Measurements from ENCODE around the gene PLEKHD1.

The PLEKHD1 gene

DNA sequence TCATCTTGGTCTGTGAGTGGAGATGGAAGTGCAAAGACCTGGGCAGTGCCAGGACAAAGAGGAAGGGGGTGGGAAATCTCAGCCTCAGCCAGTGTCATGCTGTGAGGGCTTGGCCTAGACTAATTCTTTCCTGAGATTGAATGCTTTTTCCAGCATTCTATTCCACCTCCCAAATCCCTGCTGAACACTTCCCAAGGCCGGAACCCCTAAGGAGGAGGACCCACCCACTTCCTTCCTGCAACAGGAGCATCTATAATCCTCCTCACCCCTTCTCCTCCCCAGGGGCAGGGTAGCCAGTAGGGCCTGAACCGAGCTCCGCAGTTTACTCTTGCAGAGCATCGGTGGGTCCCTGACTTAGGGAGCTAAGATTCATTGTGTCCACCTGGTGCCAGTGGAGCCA, 3.2 kb downstream of the PLEKHD1 start:
- TF ChIP-seq, protein P1, sequence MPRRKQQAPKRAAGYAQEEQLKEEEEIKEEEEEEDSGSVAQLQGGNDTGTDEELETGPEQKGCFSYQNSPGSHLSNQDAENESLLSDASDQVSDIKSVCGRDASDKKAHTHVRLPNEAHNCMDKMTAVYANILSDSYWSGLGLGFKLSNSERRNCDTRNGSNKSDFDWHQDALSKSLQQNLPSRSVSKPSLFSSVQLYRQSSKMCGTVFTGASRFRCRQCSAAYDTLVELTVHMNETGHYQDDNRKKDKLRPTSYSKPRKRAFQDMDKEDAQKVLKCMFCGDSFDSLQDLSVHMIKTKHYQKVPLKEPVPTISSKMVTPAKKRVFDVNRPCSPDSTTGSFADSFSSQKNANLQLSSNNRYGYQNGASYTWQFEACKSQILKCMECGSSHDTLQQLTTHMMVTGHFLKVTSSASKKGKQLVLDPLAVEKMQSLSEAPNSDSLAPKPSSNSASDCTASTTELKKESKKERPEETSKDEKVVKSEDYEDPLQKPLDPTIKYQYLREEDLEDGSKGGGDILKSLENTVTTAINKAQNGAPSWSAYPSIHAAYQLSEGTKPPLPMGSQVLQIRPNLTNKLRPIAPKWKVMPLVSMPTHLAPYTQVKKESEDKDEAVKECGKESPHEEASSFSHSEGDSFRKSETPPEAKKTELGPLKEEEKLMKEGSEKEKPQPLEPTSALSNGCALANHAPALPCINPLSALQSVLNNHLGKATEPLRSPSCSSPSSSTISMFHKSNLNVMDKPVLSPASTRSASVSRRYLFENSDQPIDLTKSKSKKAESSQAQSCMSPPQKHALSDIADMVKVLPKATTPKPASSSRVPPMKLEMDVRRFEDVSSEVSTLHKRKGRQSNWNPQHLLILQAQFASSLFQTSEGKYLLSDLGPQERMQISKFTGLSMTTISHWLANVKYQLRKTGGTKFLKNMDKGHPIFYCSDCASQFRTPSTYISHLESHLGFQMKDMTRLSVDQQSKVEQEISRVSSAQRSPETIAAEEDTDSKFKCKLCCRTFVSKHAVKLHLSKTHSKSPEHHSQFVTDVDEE (CRISPR knock-in tag; IDR thresholded peaks at IDR 0.05) = no peak
- no peak for TF ChIP-seq CSDC2 (CRISPR knock-in tag; IDR thresholded peaks at IDR 0.05)
- TF ChIP-seq ZC3H10 (CRISPR knock-in tag; IDR thresholded peaks at IDR 0.05) = no peak
- TF ChIP-seq, protein P2, sequence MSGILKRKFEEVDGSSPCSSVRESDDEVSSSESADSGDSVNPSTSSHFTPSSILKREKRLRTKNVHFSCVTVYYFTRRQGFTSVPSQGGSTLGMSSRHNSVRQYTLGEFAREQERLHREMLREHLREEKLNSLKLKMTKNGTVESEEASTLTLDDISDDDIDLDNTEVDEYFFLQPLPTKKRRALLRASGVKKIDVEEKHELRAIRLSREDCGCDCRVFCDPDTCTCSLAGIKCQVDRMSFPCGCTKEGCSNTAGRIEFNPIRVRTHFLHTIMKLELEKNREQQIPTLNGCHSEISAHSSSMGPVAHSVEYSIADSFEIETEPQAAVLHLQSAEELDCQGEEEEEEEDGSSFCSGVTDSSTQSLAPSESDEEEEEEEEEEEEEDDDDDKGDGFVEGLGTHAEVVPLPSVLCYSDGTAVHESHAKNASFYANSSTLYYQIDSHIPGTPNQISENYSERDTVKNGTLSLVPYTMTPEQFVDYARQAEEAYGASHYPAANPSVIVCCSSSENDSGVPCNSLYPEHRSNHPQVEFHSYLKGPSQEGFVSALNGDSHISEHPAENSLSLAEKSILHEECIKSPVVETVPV (CRISPR knock-in tag; IDR thresholded peaks at IDR 0.05) = no peak
- ATAC-seq = no peak

DNA sequence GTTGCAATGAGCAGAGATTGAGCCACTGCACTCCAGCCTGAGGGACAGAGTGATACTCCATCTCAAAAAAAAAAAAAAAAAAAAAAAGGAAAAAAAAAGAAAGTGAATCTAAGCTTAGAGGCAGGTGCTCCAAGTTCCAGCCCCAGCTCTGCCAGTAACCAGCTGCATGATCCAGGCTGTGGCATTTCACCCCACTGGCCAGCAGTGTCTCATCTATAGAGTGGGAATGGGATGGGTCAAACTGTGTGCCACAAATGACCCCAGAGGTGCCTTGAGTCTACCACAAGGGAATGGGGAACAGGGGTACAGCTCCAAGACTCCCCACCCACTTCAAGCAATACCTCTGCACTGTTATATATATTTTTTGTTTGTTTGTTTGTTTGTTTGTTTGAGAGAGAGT, 5.0 kb downstream of the PLEKHD1 start:
- ATAC-seq = no peak
- TF ChIP-seq TCF4 (CRISPR knock-in tag; IDR thresholded peaks at IDR 0.05; ENCODE audit: borderline replicate concordance) (no peak), PPARA (CRISPR knock-in tag; IDR thresholded peaks at IDR 0.05; ENCODE audit: borderline replicate concordance) (no peak), TOX (CRISPR knock-in tag; IDR thresholded peaks at IDR 0.05; ENCODE audit: borderline replicate concordance) (no peak), ZNF565 (CRISPR knock-in tag; conservative IDR thresholded peaks at IDR 0.05; ENCODE audit: low read depth) (no peak), ARNTL (CRISPR knock-in tag; IDR thresholded peaks at IDR 0.05; ENCODE audit: borderline replicate concordance, low read depth) (no peak), ISL1 (CRISPR knock-in tag; IDR thresholded peaks at IDR 0.05) (no peak), ZFP3 (CRISPR knock-in tag; IDR thresholded peaks at IDR 0.05) (no peak), SNAI2 (CRISPR knock-in tag; IDR thresholded peaks at IDR 0.05) (no peak), ESRRG (CRISPR knock-in tag; IDR thresholded peaks at IDR 0.05) (no peak), ZFP30 (CRISPR knock-in tag; IDR thresholded peaks at IDR 0.05) (no peak), ZNF70 (CRISPR knock-in tag; IDR thresholded peaks at IDR 0.05) (no peak), GLIS3 (CRISPR knock-in tag; IDR thresholded peaks at IDR 0.05) (no peak)
- TF ChIP-seq, protein P2 (CRISPR knock-in tag; IDR thresholded peaks at IDR 0.05) = no peak
- TF ChIP-seq, protein P3, sequence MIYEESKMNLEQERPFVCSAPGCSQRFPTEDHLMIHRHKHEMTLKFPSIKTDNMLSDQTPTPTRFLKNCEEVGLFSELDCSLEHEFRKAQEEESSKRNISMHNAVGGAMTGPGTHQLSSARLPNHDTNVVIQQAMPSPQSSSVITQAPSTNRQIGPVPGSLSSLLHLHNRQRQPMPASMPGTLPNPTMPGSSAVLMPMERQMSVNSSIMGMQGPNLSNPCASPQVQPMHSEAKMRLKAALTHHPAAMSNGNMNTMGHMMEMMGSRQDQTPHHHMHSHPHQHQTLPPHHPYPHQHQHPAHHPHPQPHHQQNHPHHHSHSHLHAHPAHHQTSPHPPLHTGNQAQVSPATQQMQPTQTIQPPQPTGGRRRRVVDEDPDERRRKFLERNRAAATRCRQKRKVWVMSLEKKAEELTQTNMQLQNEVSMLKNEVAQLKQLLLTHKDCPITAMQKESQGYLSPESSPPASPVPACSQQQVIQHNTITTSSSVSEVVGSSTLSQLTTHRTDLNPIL (CRISPR knock-in tag; IDR thresholded peaks at IDR 0.05; ENCODE audit: low read depth) = no peak
- TF ChIP-seq, protein P1 (CRISPR knock-in tag; IDR thresholded peaks at IDR 0.05) = no peak
- TF ChIP-seq, protein P4, sequence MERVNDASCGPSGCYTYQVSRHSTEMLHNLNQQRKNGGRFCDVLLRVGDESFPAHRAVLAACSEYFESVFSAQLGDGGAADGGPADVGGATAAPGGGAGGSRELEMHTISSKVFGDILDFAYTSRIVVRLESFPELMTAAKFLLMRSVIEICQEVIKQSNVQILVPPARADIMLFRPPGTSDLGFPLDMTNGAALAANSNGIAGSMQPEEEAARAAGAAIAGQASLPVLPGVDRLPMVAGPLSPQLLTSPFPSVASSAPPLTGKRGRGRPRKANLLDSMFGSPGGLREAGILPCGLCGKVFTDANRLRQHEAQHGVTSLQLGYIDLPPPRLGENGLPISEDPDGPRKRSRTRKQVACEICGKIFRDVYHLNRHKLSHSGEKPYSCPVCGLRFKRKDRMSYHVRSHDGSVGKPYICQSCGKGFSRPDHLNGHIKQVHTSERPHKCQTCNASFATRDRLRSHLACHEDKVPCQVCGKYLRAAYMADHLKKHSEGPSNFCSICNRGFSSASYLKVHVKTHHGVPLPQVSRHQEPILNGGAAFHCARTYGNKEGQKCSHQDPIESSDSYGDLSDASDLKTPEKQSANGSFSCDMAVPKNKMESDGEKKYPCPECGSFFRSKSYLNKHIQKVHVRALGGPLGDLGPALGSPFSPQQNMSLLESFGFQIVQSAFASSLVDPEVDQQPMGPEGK (CRISPR knock-in tag; IDR thresholded peaks at IDR 0.05; ENCODE audit: borderline replicate concordance) = no peak
- TF ChIP-seq, protein P5, sequence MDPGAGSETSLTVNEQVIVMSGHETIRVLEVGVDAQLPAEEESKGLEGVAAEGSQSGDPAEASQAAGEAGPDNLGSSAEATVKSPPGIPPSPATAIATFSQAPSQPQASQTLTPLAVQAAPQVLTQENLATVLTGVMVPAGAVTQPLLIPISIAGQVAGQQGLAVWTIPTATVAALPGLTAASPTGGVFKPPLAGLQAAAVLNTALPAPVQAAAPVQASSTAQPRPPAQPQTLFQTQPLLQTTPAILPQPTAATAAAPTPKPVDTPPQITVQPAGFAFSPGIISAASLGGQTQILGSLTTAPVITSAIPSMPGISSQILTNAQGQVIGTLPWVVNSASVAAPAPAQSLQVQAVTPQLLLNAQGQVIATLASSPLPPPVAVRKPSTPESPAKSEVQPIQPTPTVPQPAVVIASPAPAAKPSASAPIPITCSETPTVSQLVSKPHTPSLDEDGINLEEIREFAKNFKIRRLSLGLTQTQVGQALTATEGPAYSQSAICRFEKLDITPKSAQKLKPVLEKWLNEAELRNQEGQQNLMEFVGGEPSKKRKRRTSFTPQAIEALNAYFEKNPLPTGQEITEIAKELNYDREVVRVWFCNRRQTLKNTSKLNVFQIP (CRISPR knock-in tag; IDR thresholded peaks at IDR 0.05; ENCODE audit: borderline replicate concordance, low read depth) = no peak
